ENCODE data around the gene FEZ2. TPM values are rescaled to one million over a fixed set of nuclear protein-coding genes. Genes with fewer than 3 reads are reported as not detected.

The FEZ2 gene
- total and polyA plus RNA-seq, 2 of the 8 experiments (the other 6 are each of a cell fraction or from before 2014, with no cell fraction given), result 7.5 to 16.4 TPM

DNA sequence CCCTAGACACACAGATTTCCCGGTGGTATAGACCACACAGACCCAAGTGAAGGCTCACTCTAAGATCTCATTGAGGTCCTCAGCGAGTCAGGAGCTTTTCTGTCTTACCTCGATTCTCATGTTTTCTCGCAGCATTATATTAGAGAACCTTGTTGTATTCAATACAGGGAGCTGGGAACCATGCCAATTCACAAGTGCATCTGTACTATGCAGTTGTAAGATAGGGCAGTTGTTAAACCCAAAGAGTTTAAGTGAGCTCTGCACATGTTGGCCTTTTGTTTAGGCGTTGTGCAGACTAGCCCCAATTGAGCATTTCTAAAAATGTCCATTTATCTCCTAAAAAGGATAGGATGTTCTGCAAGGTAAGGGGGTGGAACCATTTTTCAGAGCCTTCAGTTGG lies 59.6 kb downstream of the FEZ2 start:
- H3K4me1 ChIP-seq (replicated peaks in 1 of 4; ENCODE audit: control insufficient read depth in 3 of 4, insufficient read depth in 4 of 4, low read length in 3 of 4), result no peaks in the 10 kb centered on the region
- no peak overlapping the region for H2AK5ac ChIP-seq (ENCODE audit: low read depth, low read length)
- H3K9me3 ChIP-seq (ENCODE audit: insufficient read depth in 2 of 2, low read depth in 1 of 2, low read length in 1 of 2), result no peaks in the 10 kb centered on the region
- no peak for FAIRE-seq
- no peak overlapping the region for H3K27ac ChIP-seq (ENCODE audit: low read depth, low read length)
- H3K23ac ChIP-seq (ENCODE audit: insufficient read length), result no peak overlapping the region
- H2BK20ac ChIP-seq (ENCODE audit: low read length), result no peak overlapping the region
- no peak overlapping the region for H3K4me2 ChIP-seq (ENCODE audit: insufficient read depth in 1 of 2, low read depth in 2 of 2, low read length in 2 of 2)
- H3K23me2 ChIP-seq (ENCODE audit: low read depth, low read length), result no peaks in the 10 kb centered on the region; the same call in 1 of the 2 replicates
- H3K9ac ChIP-seq (replicated peaks in 1 of 4; ENCODE audit: extremely low read depth in 1 of 4, low read depth in 3 of 4, low read length in 3 of 4), result no peak overlapping the region
- H3K36me3 ChIP-seq (ENCODE audit: control insufficient read depth in 2 of 4, insufficient read depth in 4 of 4, low read length in 3 of 4), result peaks cover 0 to 28% (median 18%) of the 10 kb centered on the region in 4 experiments; a peak in 7 of 8 replicates
- no peak overlapping the region for H3K4ac ChIP-seq (replicated peaks; ENCODE audit: insufficient read length, low read depth, low read length)
- no peak overlapping the region for H3K56ac ChIP-seq (replicated peaks; ENCODE audit: insufficient read length, low read depth, low read length)
- DNase-seq (ENCODE audit: low read depth in 1 of 2, low spot score in 2 of 2), result no peak
- H3K4me3 ChIP-seq (ENCODE audit: extremely low read depth in 1 of 4, insufficient read depth in 2 of 4, low read depth in 3 of 4, low read length in 4 of 4), result no peak overlapping the region
- H3K18ac ChIP-seq (ENCODE audit: extremely low read depth, low read length), result no peak overlapping the region
- no peak overlapping the region for H2BK12ac ChIP-seq (ENCODE audit: low read depth, low read length)
- WGBS, 2 experiments (ENCODE audit: extremely low coverage in 1 of 2, insufficient coverage in 1 of 2, insufficient read length in 1 of 2, insufficient replicate concordance in 2 of 2, low coverage in 1 of 2, low lambda C conversion rate in 2 of 2, missing lambda C conversion rate in 1 of 2), result 94% methylated on average over 5 of the region's 5 CpGs; no CpG with 5 or more reads in 1 of the 2 experiments
- no peak overlapping the region for H2AFZ ChIP-seq (ENCODE audit: low read length)
- no peak overlapping the region for H4K91ac ChIP-seq (replicated peaks; ENCODE audit: insufficient read length, low read length)
- H4K20me1 ChIP-seq (replicated peaks in 1 of 2; ENCODE audit: control insufficient read depth in 1 of 2, insufficient read depth in 2 of 2, low read length in 2 of 2), result peaks cover 0 to 2% of the 10 kb centered on the region in 2 experiments
- ChIA-PET CTCF (ENCODE audit: partially characterized antibody) (interaction anchor here (1.0 to 3.4 kb wide), 4 partner anchors 7 to 127 kb away, joined by 3 to 13 read pairs (median 6); no protein-coding TSS in a partner anchor), POLR2A (ENCODE audit: partially characterized antibody) (no interaction called here)
- no peaks in the 10 kb centered on the region for H3K27me3 ChIP-seq (replicated peaks in 1 of 4; ENCODE audit: control insufficient read depth in 3 of 4, extremely low read depth in 1 of 4, insufficient read depth in 3 of 4, low read length in 3 of 4)
- no peaks in the 10 kb centered on the region; the same call in 1 of the 2 replicates for H3K79me1 ChIP-seq (ENCODE audit: low read depth, low read length)
- no peak overlapping the region for H3K14ac ChIP-seq (ENCODE audit: insufficient read length)
- no peaks in the 10 kb centered on the region for H3K79me2 ChIP-seq (ENCODE audit: control insufficient read depth in 1 of 2, insufficient read depth in 2 of 2, low read length in 2 of 2)
- H2BK5ac ChIP-seq (ENCODE audit: low read depth, low read length), result no peak overlapping the region
- no peak overlapping the region for H4K5ac ChIP-seq (ENCODE audit: insufficient read length, low read depth, low read length)
- H2BK15ac ChIP-seq (ENCODE audit: low read length), result no peak overlapping the region
- H4K8ac ChIP-seq (ENCODE audit: extremely low read depth, insufficient read depth, low read length), result no peak overlapping the region
- no peak overlapping the region for H2BK120ac ChIP-seq (replicated peaks; ENCODE audit: low read depth, low read length)
- TF ChIP-seq RAD21 (IDR thresholded peaks at IDR 0.05 in 1 of 2, conservative IDR thresholded peaks at IDR 0.05 in 1 of 2; ENCODE audit: low read depth in 2 of 2, low read length in 2 of 2) (no peak), RFX5 (IDR thresholded peaks at IDR 0.05; ENCODE audit: borderline replicate concordance, low read depth, low read length) (no peak), EGR1 (IDR thresholded peaks at IDR 0.05; ENCODE audit: borderline replicate concordance, low read depth, low read length) (no peak), TAF7 (optimal IDR thresholded peaks at IDR 0.05; ENCODE audit: borderline replicate concordance, low read depth, low read length) (no peak), SIN3A (conservative IDR thresholded peaks at IDR 0.05 in 1 of 2, IDR thresholded peaks at IDR 0.05 in 1 of 2; ENCODE audit: low read depth in 1 of 2, low read length in 2 of 2) (no peak), KDM4A (IDR thresholded peaks at IDR 0.05; ENCODE audit: low read depth, low read length, severe bottlenecking) (no peak), RNF2 (IDR thresholded peaks at IDR 0.05; ENCODE audit: borderline replicate concordance, low read depth, low read length, missing control alignments, poor library complexity, severe bottlenecking) (no peak), TEAD4 (IDR thresholded peaks at IDR 0.05; ENCODE audit: low read depth, low read length) (no peak), KDM5A (IDR thresholded peaks at IDR 0.05; ENCODE audit: low read length) (no peak), ZNF274 (IDR thresholded peaks at IDR 0.05; ENCODE audit: borderline replicate concordance, extremely low read depth, low read length) (no peak)
